Upper lobe of right lung (tissue), 1 donor: ENCODE data around the gene PLK2. TPM values are rescaled to one million over a fixed set of nuclear protein-coding genes. Genes with fewer than 3 reads are reported as not detected.

Experiments
- ATAC-seq: fragments of 200-7000 bp; cut with Tn5 transposase; one replicate; pipeline ENCODE4 v1.9.1; 2020; ENCODE audit warnings: mild to moderate bottlenecking, moderate library complexity
- DNase-seq: peaks from one replicate; pipeline ENCODE4 v3.0.0-alpha.2; 2020
- H3K27ac ChIP-seq: fragments of 200-600 bp; one replicate; pipeline ENCODE4 v1.8.0; 2022
- H3K27me3 ChIP-seq: fragments of 200-600 bp; one replicate; pipeline ENCODE4 v1.8.0; 2022; ENCODE audit warnings: mild to moderate bottlenecking
- H3K36me3 ChIP-seq: fragments of 200-600 bp; one replicate; pipeline ENCODE4 v1.8.0; 2022
- H3K4me1 ChIP-seq: fragments of 200-600 bp; one replicate; pipeline ENCODE4 v1.8.0; 2022
- H3K4me3 ChIP-seq: fragments of 200-600 bp; one replicate; pipeline ENCODE4 v1.8.0; 2022; ENCODE audit warnings: mild to moderate bottlenecking
- H3K9me3 ChIP-seq: fragments of 200-600 bp; one replicate; pipeline ENCODE4 v1.8.0; 2022
- CTCF ChIP-seq: fragments of 200-600 bp; IDR thresholded peaks from one replicate; pipeline ENCODE4 v1.8.0; 2022; ENCODE audit warnings: antibody characterized with exemption
- intact Hi-C: fragments of 100-400 bp; cut with DNase I; formaldehyde crosslinking; loops from one replicate; pipeline ENCODE4 v1.11.0; 2022
- total RNA-seq: library from RNA; stranded (reverse); fragmentation: NEBNext Ultra II Directional; extraction: Animal tissue kit (Norgen Biotek cat#: 25700); gene quantifications from one replicate; pipeline ENCODE4 v1.2.1, GENCODE V29; 2021
- donor health status: DM: no; HTN: yes; CAD: no; lungs with severe emphysema.

The PLK2 gene
- total RNA-seq, 1 donor from 2014 or later: 41.1 TPM

- Histone ChIP-seq H3K27me3 (no peaks in the 10 kb centered on the region), H3K36me3 (no peaks in the 10 kb centered on the region), H3K27ac (no peak overlapping the region), H3K4me1 (no peaks in the 10 kb centered on the region), H3K4me3 (no peak overlapping the region), H3K9me3 (no peaks in the 10 kb centered on the region)
- no peak for DNase-seq
- no peak for TF ChIP-seq CTCF
- ATAC-seq: no peak
- intact Hi-C loops: no loop called here
Observed at GRCh38 chr5:58440901-58441460, 18.9 kb downstream of the PLK2 start.

DNA sequence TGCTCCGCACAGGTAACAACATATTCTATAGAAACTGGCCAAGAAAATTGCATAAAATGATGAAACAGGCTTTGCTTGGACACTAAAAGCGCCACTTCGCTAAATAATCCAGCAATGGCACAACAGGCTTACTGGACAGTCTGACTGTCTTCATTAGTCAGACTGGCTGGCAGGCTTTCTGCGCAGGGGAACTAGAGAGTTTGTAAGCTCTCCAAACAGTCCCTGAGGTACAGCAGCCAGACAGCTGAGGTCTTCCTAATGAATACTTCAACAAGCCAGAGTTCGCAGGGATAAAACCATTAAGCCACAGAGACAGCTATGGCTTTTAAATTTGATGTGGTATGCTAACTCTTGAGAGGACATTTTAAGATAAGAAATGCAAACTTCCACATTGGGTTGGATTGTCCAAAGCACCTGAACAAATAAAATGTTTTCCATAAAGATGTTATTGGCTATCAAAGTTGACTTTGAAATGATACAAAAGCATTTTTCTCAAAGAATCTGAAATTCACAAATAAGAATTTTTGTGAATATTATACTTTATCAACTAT, 20.7 kb downstream of the PLK2 start:
- intact Hi-C loops: no loop called here
- Histone ChIP-seq H3K9me3 (no peaks in the 10 kb centered on the region), H3K27me3 (no peaks in the 10 kb centered on the region), H3K36me3 (no peaks in the 10 kb centered on the region), H3K4me1 (no peaks in the 10 kb centered on the region), H3K27ac (no peak overlapping the region), H3K4me3 (no peak overlapping the region)
- DNase-seq (no peak), ATAC-seq (no peak)
- TF ChIP-seq CTCF: no peak

DNA sequence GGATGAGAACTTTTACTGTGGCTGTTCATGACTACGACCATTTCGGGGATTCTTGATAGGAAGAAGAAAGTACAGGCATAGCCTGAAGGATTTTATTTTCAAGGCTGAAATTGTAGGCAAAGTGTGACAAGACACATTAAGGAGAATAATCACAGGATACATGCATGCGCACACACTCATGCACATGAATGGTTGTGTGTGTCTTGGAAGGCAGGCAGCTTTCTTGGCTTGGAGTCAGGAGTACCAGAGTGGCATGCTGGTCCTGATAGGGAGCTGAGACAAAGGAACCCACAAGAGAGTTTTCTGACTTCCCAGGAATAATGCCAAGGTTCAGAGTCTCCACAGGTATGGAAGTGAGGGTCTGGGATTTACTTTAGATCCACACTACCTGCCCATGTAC, 22.2 kb downstream of the PLK2 start:
- Histone ChIP-seq H3K4me3 (no peak overlapping the region), H3K4me1 (no peaks in the 10 kb centered on the region), H3K27ac (no peak overlapping the region), H3K36me3 (no peaks in the 10 kb centered on the region), H3K9me3 (no peaks in the 10 kb centered on the region), H3K27me3 (no peaks in the 10 kb centered on the region)
- intact Hi-C loops: no loop called here
- TF ChIP-seq CTCF: no peak
- no peak for ATAC-seq
- no peak for DNase-seq

- no peaks in the 10 kb centered on the region for H3K4me1 ChIP-seq
- no peak overlapping the region for H3K27ac ChIP-seq
- no peaks in the 10 kb centered on the region for H3K27me3 ChIP-seq
- no peak for TF ChIP-seq CTCF
- no peak overlapping the region for H3K4me3 ChIP-seq
- intact Hi-C loops: no loop called here
- H3K36me3 ChIP-seq: no peaks in the 10 kb centered on the region
- ATAC-seq: no peak
- DNase-seq: no peak
- no peaks in the 10 kb centered on the region for H3K9me3 ChIP-seq
Observed at GRCh38 chr5:58431832-58432231, 28.1 kb downstream of the PLK2 start.

DNA sequence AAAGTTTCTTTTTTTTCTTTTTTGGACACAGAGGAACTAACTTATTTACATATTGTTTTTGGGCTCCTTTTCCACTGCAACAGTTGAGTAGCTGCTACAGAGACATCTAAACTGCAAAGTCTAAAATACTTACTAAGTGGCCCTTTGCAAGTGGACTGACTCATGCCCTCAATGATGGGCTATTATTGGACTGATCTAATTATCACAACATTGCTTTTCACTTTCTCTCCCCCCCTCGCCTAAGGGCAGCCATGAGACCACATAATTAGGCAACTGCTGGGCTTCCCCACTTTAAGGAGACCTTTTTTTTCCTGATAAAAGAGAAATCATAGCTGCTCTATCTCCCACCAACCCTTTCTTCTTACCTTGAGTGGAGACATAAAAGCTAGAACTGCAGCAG, 47.0 kb downstream of the PLK2 start:
- intact Hi-C loops: no loop called here
- H3K27me3 ChIP-seq: no peaks in the 10 kb centered on the region
- H3K4me1 ChIP-seq: no peaks in the 10 kb centered on the region
- DNase-seq (no peak), ATAC-seq (no peak)
- H3K36me3 ChIP-seq: no peaks in the 10 kb centered on the region
- no peak for TF ChIP-seq CTCF
- H3K27ac ChIP-seq: no peak overlapping the region
- H3K9me3 ChIP-seq: no peaks in the 10 kb centered on the region
- H3K4me3 ChIP-seq: no peak overlapping the region

DNA sequence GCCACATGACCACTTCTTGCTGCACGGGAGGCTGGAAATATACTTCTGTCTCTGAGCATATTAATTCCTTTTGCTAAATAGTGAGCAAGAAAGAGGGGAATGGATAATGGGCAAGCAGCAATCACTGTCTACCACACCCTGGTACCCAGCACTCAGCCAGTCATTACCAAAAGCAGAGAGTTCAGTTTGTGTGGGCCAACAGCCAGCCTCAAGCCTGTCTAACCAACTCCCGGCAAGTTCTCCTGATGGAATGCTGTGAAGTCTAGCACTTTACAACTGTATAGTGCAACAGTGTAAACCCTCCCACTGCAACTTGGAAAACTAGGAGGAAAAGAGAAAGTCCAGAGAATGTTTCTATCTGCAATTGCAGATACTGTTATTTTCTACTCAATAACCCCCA, 47.8 kb downstream of the PLK2 start:
- H3K9me3 ChIP-seq: no peaks in the 10 kb centered on the region
- no peaks in the 10 kb centered on the region for H3K27me3 ChIP-seq
- TF ChIP-seq CTCF: no peak
- H3K27ac ChIP-seq: no peak overlapping the region
- no peak overlapping the region for H3K4me3 ChIP-seq
- ATAC-seq: peak; percentile 35
- H3K4me1 ChIP-seq: no peaks in the 10 kb centered on the region
- no peak for DNase-seq
- intact Hi-C loops: no loop called here
- no peaks in the 10 kb centered on the region for H3K36me3 ChIP-seq
